GM19099 (cell line): ENCODE measurements around the gene HTR3E.

Source experiments
- POLR2A ChIP-seq: IDR thresholded peaks from 3 replicates; pipeline ENCODE4 v1.6.1; 2011; ENCODE audit warnings: low read depth; ENCODE audit not compliant: insufficient read length; ENCODE audit errors: extremely low read depth

The HTR3E gene

GRCh38 chr3:184096811-184097383 is at the start of gene HTR3E:
HTR3E (plus strand) TSS chr3:184097064; CDS start chr3:184097530, 466 bp downstream.
- no peak for TF ChIP-seq POLR2A

GRCh38 chr3:184050217-184050847 is 46.5 kb upstream of the HTR3E start:
- TF ChIP-seq POLR2A, result no peak

GRCh38 chr3:184052767-184053166 is 44.1 kb upstream of the HTR3E start, which contains the start of gene HTR3C:
HTR3C (plus strand) TSS chr3:184053047; CDS start chr3:184053081, 34 bp downstream.
- TF ChIP-seq POLR2A, result no peak

- no peak for TF ChIP-seq POLR2A
Observed at GRCh38 chr3:184058029-184058428, 38.8 kb upstream of the HTR3E start.

GRCh38 chr3:184059424-184059823 is 37.4 kb upstream of the HTR3E start:
- no peak for TF ChIP-seq POLR2A

- TF ChIP-seq POLR2A, result no peak
Observed at GRCh38 chr3:184062637-184063036, 34.2 kb upstream of the HTR3E start.

GRCh38 chr3:184066211-184066610 is 30.7 kb upstream of the HTR3E start:
- no peak for TF ChIP-seq POLR2A

- no peak for TF ChIP-seq POLR2A
Observed at GRCh38 chr3:184067573-184068055, 29.2 kb upstream of the HTR3E start.

- no peak for TF ChIP-seq POLR2A
Observed at GRCh38 chr3:184068344-184068743, 28.5 kb upstream of the HTR3E start.

- no peak for TF ChIP-seq POLR2A
Observed at GRCh38 chr3:184073621-184074020, 23.2 kb upstream of the HTR3E start.

GRCh38 chr3:184075901-184076300 is 21.0 kb upstream of the HTR3E start:
- TF ChIP-seq POLR2A, result no peak

- TF ChIP-seq POLR2A, result no peak
Observed at GRCh38 chr3:184077881-184078280, 19.0 kb upstream of the HTR3E start.

- no peak for TF ChIP-seq POLR2A
Observed at GRCh38 chr3:184078851-184079250, 18.0 kb upstream of the HTR3E start.

- no peak for TF ChIP-seq POLR2A
Observed at GRCh38 chr3:184081116-184081830, 15.6 kb upstream of the HTR3E start.

GRCh38 chr3:184082034-184082433 is 14.8 kb upstream of the HTR3E start:
- TF ChIP-seq POLR2A, result no peak

GRCh38 chr3:184082465-184082864 is 14.4 kb upstream of the HTR3E start:
- TF ChIP-seq POLR2A, result no peak

- TF ChIP-seq POLR2A, result no peak
Observed at GRCh38 chr3:184085389-184085852, 11.4 kb upstream of the HTR3E start.

GRCh38 chr3:184092199-184092598 is 4.7 kb upstream of the HTR3E start:
- no peak for TF ChIP-seq POLR2A
